Measurements from ENCODE around the gene RET. TPM values are rescaled to one million over a fixed set of nuclear protein-coding genes. Genes with fewer than 3 reads are reported as not detected.

The RET gene
- total RNA-seq, 1 donor from 2014 or later, result 1.1 TPM

GRCh38 chr10:43115881-43116595 is 39.2 kb downstream of the RET start:
- Histone ChIP-seq H3K9me3 (ENCODE audit: insufficient read depth, low read depth, low read length) (no peaks in the 10 kb centered on the region), H3K27me3 (ENCODE audit: insufficient read depth, low read length) (no peaks in the 10 kb centered on the region), H3K79me2 (ENCODE audit: insufficient read depth, low read length) (no peaks in the 10 kb centered on the region), H3K36me3 (ENCODE audit: insufficient read depth, low read length) (no peaks in the 10 kb centered on the region), H4K20me1 (ENCODE audit: insufficient read depth, low read length) (no peaks in the 10 kb centered on the region), H3K4me2 (ENCODE audit: low read length) (no peak overlapping the region), H3K9ac (ENCODE audit: low read length) (no peak overlapping the region), H3K4me1 (ENCODE audit: insufficient read depth, low read length) (peaks cover 2% of the 10 kb centered on the region), H2AFZ (ENCODE audit: low read depth, low read length) (no peak overlapping the region), H3K4me3 (ENCODE audit: insufficient read depth, low read depth, low read length) (no peak overlapping the region), H3K27ac (ENCODE audit: low read depth, low read length) (no peak overlapping the region)
- Mint-ChIP-seq H3K4me1 (ENCODE audit: low read depth, unreplicated experiment) (peaks cover 5% of the 10 kb centered on the region), H3K36me3 (ENCODE audit: low read depth, unreplicated experiment) (peaks cover 2% of the 10 kb centered on the region), H3K27ac (ENCODE audit: unreplicated experiment) (no peak overlapping the region), H3K9me3 (ENCODE audit: unreplicated experiment) (no peaks in the 10 kb centered on the region), H3K4me3 (ENCODE audit: unreplicated experiment) (no peak overlapping the region), H3K27me3 (ENCODE audit: low read depth, unreplicated experiment) (peaks cover 7% of the 10 kb centered on the region)
- TF ChIP-seq EZH2 (IDR thresholded peaks at IDR 0.05; ENCODE audit: insufficient read depth, low read length) (no peak), CTCF (IDR thresholded peaks at IDR 0.05; ENCODE audit: insufficient read depth, low read depth, low read length) (no peak)
- no peak for DNase-seq (ENCODE audit: low read depth)
- FAIRE-seq, result no peak

GRCh38 chr10:43116596-43116995 is 39.7 kb downstream of the RET start:
- H3K4me2 ChIP-seq (ENCODE audit: low read length), result no peak overlapping the region
- no peak overlapping the region for H2AFZ ChIP-seq (ENCODE audit: low read depth, low read length)
- H3K4me1 ChIP-seq (ENCODE audit: insufficient read depth, low read length), result peaks cover 4% of the 10 kb centered on the region
- no peak overlapping the region for H3K4me3 ChIP-seq (ENCODE audit: insufficient read depth, low read depth, low read length)
- no peaks in the 10 kb centered on the region for H3K9me3 Mint-ChIP-seq (ENCODE audit: unreplicated experiment)
- TF ChIP-seq EZH2 (IDR thresholded peaks at IDR 0.05; ENCODE audit: insufficient read depth, low read length), result no peak
- TF ChIP-seq CTCF (IDR thresholded peaks at IDR 0.05; ENCODE audit: insufficient read depth, low read depth, low read length), result no peak
- no peak for FAIRE-seq
- DNase-seq (ENCODE audit: low read depth), result no peak
- H3K27me3 ChIP-seq (ENCODE audit: insufficient read depth, low read length), result no peaks in the 10 kb centered on the region
- no peak overlapping the region for H3K4me3 Mint-ChIP-seq (ENCODE audit: unreplicated experiment)
- no peaks in the 10 kb centered on the region for H3K79me2 ChIP-seq (ENCODE audit: insufficient read depth, low read length)
- peaks cover 11% of the 10 kb centered on the region for H3K4me1 Mint-ChIP-seq (ENCODE audit: low read depth, unreplicated experiment)
- no peaks in the 10 kb centered on the region for H3K36me3 ChIP-seq (ENCODE audit: insufficient read depth, low read length)
- no peaks in the 10 kb centered on the region for H4K20me1 ChIP-seq (ENCODE audit: insufficient read depth, low read length)
- no peak overlapping the region for H3K27ac ChIP-seq (ENCODE audit: low read depth, low read length)
- H3K36me3 Mint-ChIP-seq (ENCODE audit: low read depth, unreplicated experiment), result peaks cover 2% of the 10 kb centered on the region
- H3K9me3 ChIP-seq (ENCODE audit: insufficient read depth, low read depth, low read length), result no peaks in the 10 kb centered on the region
- H3K27me3 Mint-ChIP-seq (ENCODE audit: low read depth, unreplicated experiment), result peaks cover 7% of the 10 kb centered on the region
- H3K27ac Mint-ChIP-seq (ENCODE audit: unreplicated experiment), result no peak overlapping the region
- no peak overlapping the region for H3K9ac ChIP-seq (ENCODE audit: low read length)
